ENCODE data around the gene FMN1.

DNA sequence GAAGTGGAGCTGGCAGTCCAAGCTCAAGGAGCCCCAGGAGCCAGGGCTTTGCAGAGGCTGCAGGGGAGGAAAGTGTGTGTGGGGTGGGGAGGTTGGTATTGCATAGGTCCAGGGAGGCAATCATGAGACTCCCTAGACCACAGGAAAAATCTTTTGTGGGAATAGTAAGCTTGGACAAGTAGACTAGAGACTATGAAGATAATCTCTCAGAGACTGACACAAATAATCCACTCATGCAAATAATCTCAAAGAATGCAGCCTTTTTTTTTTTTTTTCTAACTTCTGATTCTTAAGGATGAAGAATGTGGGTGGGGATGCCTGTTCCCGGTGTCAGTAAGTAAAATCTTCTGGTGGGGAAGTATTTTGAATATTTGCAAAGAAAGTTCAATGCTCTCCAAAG, 363.0 kb downstream of the FMN1 start:
- TF ChIP-seq, protein P1, sequence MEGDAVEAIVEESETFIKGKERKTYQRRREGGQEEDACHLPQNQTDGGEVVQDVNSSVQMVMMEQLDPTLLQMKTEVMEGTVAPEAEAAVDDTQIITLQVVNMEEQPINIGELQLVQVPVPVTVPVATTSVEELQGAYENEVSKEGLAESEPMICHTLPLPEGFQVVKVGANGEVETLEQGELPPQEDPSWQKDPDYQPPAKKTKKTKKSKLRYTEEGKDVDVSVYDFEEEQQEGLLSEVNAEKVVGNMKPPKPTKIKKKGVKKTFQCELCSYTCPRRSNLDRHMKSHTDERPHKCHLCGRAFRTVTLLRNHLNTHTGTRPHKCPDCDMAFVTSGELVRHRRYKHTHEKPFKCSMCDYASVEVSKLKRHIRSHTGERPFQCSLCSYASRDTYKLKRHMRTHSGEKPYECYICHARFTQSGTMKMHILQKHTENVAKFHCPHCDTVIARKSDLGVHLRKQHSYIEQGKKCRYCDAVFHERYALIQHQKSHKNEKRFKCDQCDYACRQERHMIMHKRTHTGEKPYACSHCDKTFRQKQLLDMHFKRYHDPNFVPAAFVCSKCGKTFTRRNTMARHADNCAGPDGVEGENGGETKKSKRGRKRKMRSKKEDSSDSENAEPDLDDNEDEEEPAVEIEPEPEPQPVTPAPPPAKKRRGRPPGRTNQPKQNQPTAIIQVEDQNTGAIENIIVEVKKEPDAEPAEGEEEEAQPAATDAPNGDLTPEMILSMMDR (IDR thresholded peaks at IDR 0.05), result no peak
- no peak for TF ChIP-seq POLR2AphosphoS5 (IDR thresholded peaks at IDR 0.05; ENCODE audit: low read depth, low read length)
